Lower leg skin (tissue), 3 donors: ENCODE data around the gene SYT2.

Experiments
- CTCF ChIP-seq, 3 donors: fragments of 450-650 bp; IDR thresholded peaks; one replicate each; pipeline ENCODE4 v1.5.1; 2016; ENCODE audit warnings: antibody characterized with exemption in 3 of 3, mild to moderate bottlenecking in 3 of 3, moderate library complexity in 2 of 3
- POLR2A ChIP-seq, 2 donors: fragments of 450-650 bp; IDR thresholded peaks; one replicate each; pipeline ENCODE4 v1.6.1; 2016 to 2017; ENCODE audit warnings: antibody characterized with exemption in 2 of 2, mild to moderate bottlenecking in 1 of 2, moderate library complexity in 1 of 2

- TF ChIP-seq CTCF (IDR thresholded peaks at IDR 0.05): no peak
- TF ChIP-seq POLR2A (IDR thresholded peaks at IDR 0.05): no peak
Observed at GRCh38 chr1:202600432-202601041, 109.7 kb downstream of the SYT2 start.
